Activated T-cell treated with anti-CD3 and anti-CD28 coated beads for 1 hour (primary cell): ENCODE results near the gene DENND6B.
"Not testable (repeated sequence)": the region's sequence is repeated elsewhere in the genome, so short reads cannot be mapped to it uniquely, and the experiment has no call there.

Source experiments
- DNase-seq: peaks from one replicate; pipeline ENCODE4 v3.0.0-alpha.2; 2020; ENCODE audit warnings: low read depth

Gene DENND6B, protein sequence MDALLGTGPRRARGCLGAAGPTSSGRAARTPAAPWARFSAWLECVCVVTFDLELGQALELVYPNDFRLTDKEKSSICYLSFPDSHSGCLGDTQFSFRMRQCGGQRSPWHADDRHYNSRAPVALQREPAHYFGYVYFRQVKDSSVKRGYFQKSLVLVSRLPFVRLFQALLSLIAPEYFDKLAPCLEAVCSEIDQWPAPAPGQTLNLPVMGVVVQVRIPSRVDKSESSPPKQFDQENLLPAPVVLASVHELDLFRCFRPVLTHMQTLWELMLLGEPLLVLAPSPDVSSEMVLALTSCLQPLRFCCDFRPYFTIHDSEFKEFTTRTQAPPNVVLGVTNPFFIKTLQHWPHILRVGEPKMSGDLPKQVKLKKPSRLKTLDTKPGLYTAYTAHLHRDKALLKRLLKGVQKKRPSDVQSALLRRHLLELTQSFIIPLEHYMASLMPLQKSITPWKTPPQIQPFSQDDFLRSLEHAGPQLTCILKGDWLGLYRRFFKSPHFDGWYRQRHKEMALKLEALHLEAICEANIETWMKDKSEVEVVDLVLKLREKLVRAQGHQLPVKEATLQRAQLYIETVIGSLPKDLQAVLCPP

DNA sequence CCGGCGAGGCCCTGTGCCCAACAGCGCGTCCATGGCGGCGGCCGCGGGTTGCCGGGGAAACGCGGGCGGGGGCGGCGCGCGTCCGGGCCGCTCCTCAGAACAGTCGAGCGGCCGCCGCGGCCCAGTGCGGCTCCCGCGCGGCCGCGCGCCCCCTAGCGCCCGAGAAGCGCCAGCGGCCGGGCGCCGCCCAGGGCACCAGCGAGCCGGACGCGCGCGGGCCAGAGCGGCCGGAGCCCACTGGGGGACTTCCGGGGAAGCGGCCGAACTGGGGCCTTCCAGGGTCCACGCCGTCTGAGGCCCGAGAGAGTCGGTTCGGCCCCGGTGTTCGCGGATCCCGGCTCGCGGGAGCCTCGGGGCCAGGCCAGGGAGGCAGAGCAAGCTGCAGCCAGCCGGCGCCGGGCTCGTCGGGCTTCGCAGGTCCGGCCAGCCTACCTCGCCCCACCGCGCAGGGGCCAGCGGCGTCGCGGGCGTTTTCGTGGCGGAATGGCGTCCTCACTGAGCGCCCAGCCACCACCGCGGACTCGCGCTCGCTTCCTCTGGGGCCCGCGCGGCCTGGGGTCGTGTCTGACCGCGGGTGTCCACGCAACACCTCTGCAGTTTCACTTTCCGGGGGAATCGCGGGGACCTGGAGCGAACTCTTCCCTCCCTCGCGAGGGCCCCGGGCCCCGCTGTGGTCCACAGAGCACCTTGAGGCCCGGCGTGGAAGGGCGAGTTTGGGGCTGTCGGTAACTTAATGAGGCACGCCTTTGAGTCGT lies at the start of gene DENND6B:
Gene DENND6B, minus strand, starts transcription at position 57 of the 755 bp plus-strand sequence. Its CDS starts 24 bp downstream, at position 33.
- DNase-seq, result peak; percentile 59

DNA sequence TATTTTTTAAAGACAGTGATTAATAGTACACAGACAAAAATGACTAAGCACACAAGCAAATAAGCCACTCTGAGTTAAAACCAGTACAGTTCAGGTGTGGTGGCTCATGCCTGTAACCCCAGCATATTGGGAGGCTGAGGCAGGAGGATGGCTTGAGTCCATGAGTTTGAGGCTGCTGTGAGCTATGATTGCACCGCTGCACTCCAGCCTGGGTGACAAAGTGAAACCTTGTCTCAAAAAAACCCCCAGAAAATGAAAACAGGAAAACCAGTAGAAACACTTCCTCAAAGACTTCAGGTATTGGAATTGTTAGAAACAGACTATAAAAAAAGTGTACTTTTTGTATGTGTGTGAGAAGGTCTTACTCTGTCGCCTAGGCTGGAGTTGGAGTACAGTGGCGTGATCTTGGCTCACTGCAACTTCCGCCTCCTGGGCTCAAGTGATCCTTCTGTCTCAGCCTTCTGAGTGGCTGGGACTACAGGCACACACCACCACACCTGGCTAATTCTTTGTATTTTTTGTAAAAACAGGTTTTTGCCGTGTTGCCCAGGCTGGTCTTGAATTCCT lies 49.4 kb upstream of the DENND6B start:
- DNase-seq, result no peak

DNA sequence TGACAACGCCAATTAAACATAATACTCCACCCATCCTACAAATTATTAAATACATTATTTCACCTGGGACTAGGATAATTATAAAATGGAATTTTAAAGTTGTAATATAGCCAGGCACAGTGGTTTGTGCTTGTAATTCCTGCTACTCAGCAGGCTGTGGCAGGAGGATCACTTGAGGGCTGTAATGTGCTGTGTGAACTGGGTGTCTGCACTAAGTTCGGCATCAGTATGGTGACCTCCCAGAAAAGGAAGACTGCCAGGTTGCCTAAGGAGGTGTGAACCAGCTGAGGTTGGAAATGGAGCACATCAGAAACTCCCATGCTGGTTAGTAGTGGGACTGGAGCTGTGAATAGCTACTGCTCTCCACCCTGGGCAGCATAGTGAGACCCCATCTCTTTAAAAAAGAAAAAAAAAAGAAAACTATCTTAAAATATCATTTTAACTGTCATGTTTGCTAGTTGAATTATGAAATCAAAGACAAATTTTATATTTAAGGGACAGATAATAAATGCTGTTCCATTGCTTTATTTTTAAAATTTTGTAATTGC lies 44.4 kb upstream of the DENND6B start:
- DNase-seq, result no peak

DNA sequence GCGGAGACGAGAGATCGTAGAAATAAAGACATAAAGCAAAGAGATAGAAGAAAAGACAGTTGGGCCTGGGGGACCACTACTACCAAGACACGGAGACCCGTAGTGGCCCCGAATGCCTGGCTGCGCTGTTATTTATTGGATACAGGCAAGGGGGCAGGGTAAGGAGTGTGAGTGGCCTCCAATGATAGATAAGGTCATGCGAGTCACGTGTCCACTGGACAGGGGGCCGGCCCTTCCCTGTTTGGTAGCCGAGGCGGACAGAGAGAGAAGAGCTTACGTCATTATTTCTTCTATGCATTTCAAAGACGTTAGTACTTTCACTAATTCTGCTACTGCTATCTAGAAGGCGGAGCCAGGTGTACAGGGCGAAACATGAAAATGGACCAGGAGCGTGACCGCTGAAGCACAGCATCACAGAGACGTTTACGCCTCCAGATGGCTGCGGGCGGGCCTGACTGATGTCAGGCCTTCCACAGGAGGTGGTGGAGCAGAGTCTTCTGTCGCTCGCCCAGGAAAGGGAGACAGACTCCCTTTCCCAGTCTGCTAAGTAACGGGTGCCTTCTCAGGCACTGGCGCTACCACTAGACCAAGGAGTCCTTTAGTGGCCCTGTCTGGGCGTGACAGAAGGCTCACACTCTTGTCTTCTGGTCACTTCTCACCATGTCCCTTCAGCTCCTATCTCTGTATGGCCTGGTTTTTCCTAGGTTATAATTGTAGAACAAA lies 41.1 kb upstream of the DENND6B start:
- no peak for DNase-seq

DNA sequence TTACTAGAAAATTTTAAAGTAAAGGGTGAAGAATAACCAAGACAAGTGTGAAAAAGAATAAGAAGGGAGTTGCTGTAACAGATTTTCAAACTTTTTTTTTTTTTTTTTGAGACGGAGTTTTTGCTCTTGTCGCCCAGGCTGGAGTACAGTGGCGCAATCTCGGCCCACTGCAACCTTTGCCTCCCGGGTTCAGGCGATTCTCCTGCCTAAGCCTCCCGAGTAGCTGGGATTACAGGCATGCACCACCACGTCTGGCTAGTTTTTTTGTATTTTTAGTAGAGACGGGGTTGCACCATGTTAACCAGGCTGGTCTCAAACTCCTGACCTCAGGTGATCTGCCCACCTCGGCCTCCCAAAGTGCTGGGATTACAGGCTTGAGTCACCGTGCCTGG lies 37.0 kb upstream of the DENND6B start:
- DNase-seq, result not testable (repeated sequence)

DNA sequence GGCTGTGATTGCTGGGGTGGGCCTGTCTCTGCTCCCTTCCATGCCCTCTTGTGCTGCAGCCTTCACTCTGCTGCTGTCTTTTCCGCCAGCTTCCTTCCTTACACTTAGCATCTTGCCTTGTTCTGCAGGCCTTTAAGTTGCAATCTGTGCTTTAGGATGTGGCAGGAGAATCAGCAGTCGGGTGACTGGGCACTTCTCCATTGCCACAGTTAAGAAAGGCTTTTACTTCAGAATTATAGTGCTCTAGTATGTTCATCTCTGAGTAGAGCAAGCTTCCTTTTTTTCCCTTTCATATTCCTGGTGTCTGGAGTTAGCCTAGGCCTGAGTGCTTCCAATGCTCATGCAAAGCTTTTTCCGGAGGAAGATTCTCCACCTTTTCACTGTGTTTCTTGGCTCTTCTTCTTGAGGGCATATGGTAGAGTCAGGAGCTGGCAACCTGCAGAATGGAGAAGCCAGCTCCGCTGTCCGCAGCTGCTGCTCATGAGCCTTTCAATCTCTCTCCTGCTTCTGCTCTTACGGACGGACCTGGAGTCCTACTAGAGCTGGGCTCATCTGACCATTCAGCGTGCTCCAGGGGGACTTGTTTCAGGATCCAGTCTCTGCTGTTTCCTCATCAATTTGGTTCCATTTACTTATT lies 36.5 kb upstream of the DENND6B start:
- no peak for DNase-seq

DNA sequence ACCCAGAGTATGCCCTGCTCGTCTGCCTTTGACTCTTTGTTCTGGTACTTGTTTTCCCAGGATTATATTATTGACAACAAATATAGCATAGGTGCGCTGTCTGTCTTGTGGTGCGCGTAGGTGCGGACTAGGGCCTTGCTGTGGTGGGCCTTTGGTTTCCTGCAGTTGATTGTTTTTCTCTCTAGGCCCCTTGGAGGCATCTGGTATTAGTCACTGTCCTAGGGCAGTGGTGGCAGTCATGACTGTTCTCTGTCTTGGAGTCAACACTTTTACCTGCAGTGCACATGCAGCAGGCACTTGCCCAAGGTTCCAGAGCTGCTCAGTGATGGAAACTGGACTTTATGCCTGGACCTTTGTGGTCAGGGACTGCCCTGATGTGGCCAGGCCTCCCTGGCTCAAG lies 34.9 kb upstream of the DENND6B start:
- no peak for DNase-seq

DNA sequence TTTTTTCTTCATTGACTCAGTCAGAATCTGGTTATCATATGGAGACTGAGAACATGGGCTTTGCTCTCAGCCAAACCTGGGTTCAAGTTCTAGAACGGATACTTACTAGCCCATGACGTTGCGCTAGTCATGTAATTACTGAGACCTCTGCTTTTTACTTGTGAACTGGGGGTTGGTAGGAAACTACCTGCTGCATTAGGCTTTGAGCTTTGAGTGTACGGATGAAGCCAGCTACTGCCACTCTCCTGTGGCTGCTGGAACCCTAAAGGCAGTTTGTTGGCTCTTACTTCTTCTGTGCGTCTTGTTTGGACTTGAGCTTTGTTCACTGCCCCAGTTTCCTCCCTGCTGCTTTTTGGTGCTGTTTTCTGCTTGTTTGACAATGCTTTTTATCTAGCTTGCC lies 34.4 kb upstream of the DENND6B start:
- DNase-seq, result no peak

DNA sequence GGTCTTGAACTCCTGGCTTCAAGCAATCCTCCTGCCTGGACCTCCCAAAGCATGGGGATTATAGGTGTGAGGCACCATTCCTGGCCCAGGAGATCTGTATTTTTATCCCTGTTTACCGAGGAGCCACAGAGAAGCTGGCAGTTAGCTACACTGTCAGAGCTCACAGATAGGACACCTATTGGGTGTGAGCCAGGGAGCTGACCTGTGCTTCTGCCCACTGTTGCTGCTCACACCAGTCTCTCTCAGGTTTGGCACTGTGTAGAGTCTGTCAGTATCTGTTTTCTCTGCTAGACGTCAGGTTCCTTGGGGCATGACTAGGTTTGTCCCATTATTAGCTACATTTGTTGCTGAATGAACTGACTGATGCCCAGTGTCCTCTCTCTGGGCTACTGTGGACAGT lies 33.8 kb upstream of the DENND6B start:
- DNase-seq, result no peak

DNA sequence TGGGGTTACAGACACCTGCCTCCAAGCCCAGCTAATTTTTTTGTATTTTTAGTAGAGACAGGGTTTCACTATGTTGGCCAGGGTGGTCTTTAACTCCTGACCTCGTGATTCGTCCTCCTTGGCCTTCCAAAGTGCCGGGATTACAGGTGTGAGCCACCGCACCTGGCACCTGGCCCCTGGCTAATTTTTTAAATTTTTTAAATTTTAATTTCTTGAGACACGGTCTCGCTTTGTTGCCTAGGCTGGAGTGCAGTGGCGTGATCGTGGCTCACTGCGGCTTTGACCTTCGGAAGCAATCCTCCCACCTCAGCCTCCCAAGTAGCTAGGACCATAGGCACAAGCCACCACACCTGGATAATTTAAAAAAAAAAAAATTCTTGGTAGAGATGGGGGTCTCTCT lies 30.9 kb upstream of the DENND6B start:
- no peak for DNase-seq

DNA sequence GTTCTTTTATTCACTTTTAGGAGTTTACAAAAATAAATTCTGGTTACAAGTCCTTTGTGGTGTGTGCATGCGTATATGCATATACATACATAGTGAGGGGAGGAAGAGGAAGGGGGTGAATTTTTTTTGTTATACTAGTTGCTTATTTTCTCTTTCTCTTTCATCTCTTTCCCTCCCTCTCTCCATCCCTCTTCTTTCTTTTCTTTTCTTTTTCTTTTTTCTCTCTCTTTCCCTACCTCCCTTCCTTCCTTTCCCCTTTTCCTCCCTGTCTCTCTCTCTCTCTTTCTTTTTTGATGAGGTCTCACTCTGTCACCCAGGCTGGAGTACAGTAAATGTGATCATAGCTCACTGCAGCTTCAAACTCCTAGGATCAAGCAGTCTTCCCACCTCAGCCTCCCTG lies 30.4 kb upstream of the DENND6B start:
- DNase-seq, result no peak

DNA sequence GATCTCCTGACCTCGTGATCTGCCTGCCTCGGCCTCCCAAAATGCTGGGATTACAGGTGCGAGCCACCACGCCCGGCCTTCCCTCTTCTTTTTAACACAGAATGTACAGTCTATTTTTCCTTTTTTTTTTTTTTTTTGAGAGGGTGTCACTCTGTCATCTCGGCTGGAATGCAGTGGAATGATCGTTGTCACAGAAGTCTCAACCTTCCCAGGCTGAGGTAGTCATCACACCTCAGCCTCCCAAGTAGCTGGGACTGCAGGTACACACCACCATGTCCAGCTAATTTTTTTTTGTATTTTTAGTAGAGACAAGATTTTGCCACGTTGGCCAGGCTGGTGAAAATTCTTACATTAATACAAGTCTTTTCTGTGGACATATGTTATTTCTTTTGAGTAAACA lies 29.4 kb upstream of the DENND6B start:
- no peak for DNase-seq

DNA sequence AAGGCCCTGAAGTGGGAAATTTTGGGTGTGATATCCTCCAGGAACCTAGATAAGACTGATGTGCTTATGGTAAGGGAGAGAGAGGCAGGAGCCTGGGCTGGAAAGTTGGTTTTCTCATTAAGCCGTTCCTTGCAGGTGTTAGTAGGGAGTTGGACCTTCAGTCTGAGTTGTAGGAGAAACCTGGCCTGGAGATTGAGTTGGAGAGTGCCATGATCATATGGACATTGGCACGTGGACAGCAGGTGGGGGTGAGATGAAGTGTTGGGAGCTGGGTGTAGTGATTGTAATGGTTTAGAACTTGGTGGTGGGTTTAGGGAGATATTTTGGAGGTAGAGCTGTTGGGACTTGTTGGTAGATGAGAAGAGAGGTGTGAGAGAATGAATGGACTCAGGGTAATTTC lies 21.2 kb upstream of the DENND6B start:
- no peak for DNase-seq

DNA sequence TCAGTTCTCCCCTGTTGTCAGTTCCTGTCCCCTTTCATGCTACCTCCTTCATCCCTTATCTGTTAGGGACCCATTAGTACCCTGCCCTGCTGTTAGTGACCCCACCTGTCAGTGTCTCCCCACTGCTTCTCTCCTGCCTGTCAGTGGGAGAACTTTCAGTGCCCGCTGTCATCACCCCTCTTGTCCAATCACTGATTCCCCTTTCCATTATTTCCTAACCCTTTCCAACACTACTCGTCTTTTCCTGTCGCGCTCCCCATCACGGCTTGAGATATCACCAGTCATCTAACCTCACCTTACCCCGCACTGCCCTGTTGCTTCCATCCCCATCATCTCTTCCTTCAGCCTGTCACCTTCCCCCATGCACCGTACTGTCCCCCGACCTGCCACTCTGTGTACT lies 20.3 kb upstream of the DENND6B start:
- DNase-seq, result no peak

DNA sequence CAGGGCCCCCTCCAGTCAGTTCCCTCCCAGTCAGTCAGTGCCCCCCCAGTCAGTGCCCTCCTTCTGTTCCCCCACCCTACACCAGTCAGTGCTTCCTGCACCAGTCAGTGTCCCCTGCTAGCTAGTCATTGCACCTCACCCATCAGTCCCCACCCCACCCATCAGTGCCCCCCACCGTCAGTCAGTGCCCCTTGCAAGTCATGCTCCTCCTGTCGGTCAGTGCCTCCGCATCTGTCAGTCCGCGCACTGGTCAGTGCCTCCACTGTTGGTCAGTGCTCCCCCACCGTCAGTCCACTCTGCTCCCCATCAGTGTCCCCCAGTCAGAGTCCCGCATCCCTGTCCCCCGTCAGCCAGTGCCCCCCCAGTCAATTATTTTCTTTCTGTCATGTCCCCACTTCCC lies 19.7 kb upstream of the DENND6B start:
- DNase-seq, result no peak

DNA sequence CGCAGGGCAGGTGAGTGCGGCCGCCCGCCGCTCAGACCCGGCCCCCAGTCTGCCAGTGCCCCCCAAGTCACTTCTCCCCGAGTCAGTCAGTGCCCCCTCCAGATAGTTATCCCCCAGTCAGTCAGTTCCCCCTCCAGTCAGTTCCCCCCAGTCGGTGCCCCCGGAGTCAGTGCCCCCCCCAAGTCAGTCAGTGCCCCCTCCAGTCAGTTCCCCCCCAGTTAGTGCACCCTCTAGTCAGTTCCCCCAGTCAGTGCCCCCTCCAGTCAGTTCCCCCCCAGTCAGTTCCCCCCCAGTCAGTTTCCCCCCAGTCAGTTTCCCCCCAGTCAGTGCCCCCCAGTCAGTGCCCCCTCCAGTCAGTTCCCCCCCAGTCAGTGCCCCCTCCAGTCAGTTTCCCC lies 16.7 kb upstream of the DENND6B start:
- no peak for DNase-seq

DNA sequence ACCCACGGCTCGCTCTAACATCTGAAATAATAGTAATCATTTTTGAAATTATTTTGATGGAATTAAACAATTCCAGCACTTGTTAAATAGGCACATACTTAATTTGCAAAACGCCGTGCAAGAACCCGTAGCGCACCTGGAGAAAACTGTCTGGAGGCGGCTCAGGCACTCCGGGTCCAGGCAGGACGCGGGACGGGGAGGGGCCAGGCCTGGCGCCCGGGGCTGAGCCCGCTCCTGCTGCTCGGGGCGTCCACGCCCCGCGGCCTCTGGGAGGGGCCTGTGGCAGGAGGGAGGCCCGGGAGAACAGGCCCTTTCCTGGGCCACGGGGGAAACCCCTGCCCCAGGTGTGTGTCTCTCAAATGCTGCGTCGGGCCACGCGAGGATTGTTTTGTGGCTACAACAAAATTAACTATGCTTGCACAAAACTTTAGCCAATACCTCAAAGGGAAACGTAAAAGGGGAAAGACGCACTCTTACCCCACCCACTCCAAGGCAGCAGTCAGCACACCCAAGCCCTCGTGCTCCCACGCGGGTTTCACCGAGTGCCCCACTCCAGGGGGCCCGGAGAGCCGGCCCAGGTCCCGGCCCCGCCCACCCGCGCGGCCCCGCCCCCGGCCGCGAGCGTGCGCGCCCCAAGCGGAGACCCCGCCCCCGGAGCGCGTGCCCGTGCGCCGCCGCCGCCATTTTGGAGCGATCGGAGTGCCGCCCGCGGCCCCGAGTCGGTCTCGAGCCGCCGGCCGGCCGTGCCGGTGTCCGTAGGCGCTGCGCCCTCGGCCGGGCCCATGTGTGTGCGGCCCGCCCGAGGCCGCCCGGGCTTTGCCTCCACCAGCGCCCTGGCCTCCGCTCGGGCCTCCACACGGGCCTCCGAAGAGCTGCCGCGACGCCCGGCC lies 16.1 kb upstream of the DENND6B start, which contains the start of gene PPP6R2:
Gene PPP6R2, plus strand, starts transcription at position 677 of the 890 bp plus-strand sequence. CDS start 50,582 bp downstream, outside the sequence.
- peak; percentile 87 for DNase-seq

DNA sequence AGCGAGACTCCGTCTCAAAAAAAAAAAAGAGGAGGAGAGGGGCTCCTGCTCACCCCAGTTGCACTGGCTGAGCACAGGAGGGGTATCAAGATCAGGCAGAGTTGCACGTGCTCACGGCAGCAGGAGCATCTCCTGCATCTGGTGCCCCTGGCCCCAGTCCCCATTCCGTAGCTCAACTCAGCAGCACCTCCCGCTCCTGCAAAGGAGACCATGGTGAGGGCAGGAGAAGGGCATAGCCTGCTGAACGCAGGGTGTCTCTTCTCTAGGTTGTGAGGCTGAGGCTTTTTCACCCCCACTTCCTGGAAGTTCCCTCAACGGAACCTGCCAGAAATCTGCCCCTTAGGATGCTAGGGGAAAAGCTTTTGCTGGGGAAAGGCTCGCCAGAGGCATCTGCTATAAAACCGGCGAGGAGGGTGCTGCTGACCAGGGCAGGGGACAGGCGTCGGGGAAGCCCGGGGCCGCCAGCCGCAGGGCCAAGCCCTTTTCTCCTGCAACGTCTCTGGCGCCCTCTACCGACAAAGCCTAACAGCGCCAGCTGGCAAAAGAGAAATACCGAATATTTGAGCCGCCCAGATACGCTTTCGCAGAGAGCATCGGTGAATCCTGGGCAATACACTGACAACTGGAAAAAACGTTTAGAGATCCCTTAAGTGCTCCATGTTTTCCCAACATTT lies 15.3 kb upstream of the DENND6B start:
- peak; percentile 89 for DNase-seq
